GM23248 (cell line): ENCODE results near the gene CEACAM21.

Experiments used
- EZH2 ChIP-seq: fragments of 200-600 bp; sonication (generic); IDR thresholded peaks from 2 replicates; pipeline ENCODE4 v1.6.1; 2018; ENCODE audit warnings: antibody characterized with exemption, mild to moderate bottlenecking; ENCODE audit not compliant: insufficient read depth, poor library complexity, severe bottlenecking
- EZH2phosphoT487 ChIP-seq: fragments of 200-600 bp; sonication (generic); IDR thresholded peaks from 2 replicates; pipeline ENCODE4 v1.6.1; 2018; ENCODE audit warnings: antibody characterized with exemption, moderate library complexity, mild to moderate bottlenecking, low read depth; ENCODE audit not compliant: insufficient read depth

GRCh38 chr19:41555748-41556147 lies 20.2 kb upstream of the CEACAM21 start:
- no peak for TF ChIP-seq EZH2phosphoT487
- no peak for TF ChIP-seq EZH2
